ENCODE data around the gene CLK3.
A peak's percentile ranks its signal among the peaks of the same experiment; 100 is the strongest.
"Not testable (repeated sequence)": the region's sequence is repeated elsewhere in the genome, so short reads cannot be mapped to it uniquely, and the experiment has no call there.

Gene CLK3

GRCh38 chr15:74621546-74621920 lies 5.9 kb downstream of the CLK3 start:
- DNase-seq (ENCODE audit: low spot score) = no peak

DNA sequence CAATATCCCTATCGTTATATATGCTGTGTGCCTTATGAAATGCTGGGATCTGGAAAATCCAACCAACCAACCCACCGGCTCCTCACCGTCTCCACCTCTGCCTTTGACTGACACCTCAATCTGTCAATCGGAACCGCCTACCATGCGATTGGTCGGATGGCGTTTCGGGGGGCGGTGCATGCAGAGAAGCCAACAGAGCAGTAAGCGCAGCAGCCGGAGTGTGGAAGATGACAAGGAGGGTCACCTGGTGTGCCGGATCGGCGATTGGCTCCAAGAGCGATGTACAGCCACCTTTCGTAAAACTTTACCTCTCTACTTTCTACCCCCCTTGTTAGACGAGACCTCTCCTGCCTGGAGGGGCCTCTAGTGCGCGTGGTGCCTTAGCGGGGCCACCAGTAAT lies 6.3 kb downstream of the CLK3 start:
- peak; percentile 75 for DNase-seq (ENCODE audit: low spot score)

DNA sequence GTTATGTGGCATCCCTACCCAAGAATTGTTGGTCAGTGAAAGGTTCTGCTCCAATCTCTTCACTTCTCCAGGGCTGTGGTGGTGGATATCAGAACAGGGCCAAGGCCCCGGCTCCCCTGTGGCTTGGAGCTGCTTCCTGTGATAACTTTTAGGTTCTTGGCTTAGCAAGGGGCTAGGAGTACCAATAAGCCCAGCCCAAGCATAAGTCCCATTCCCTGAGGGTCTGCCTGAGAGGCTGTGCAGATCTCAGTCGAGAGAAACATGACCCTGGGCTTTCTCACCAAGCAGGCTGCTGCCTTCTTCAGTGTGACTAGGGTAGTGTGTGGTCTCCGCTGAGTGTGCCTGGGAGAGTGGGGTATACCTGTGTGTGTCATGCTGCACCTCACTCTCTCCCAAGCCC lies 7.1 kb downstream of the CLK3 start:
- no peak for DNase-seq (ENCODE audit: low spot score)

DNA sequence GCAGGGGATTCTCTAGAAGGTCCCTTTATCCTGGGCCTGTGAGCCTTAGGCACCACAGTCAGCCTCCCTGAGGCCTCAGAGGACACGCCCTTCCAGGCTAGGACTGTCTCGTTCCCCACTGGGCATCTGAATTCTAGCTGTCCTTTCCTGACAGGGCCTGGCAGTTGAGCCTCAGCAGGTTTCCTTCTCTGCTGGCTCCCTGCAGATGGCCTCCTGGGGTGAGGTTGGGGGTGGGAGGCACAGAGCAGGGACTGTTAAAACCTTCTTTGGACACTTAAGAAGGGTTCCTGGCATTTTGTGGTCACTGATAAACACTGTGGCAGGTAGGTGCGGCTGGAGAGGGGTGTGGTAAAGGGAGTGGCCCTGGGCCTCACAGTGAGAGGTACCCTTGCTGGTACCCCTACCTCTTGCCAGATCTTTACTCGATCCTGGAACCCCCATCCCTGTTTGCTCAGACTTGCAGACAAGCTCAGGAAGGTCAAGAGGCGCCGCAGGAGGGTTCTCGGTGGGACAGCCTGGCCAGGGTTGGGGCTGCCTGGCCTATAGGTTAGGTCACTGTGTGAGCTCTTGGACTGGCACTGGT lies 8.5 kb downstream of the CLK3 start:
- no peak for DNase-seq (ENCODE audit: low spot score)

GRCh38 chr15:74625693-74626092 lies 10.1 kb downstream of the CLK3 start:
- DNase-seq (ENCODE audit: low spot score) = no peak

DNA sequence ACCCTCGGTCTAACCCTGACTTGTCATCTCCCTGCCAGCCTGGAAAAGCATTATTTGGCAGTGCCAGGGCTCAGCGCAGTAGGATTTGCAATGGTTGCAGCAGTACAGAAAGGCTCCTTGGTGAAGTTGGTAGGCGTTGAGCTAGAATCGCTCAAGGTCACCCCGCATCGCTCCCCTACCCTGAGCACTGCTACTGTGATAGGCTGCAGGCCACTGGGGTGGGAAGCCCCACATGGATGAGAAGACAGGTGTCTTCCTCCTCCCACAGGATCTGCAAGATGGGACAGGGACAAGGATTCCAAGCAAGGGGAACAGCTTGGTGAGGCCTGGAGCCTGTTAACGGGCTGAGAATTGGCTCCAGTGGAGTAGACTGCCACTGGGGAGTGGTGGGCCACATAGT lies 10.7 kb downstream of the CLK3 start:
- DNase-seq (ENCODE audit: low spot score) = no peak

DNA sequence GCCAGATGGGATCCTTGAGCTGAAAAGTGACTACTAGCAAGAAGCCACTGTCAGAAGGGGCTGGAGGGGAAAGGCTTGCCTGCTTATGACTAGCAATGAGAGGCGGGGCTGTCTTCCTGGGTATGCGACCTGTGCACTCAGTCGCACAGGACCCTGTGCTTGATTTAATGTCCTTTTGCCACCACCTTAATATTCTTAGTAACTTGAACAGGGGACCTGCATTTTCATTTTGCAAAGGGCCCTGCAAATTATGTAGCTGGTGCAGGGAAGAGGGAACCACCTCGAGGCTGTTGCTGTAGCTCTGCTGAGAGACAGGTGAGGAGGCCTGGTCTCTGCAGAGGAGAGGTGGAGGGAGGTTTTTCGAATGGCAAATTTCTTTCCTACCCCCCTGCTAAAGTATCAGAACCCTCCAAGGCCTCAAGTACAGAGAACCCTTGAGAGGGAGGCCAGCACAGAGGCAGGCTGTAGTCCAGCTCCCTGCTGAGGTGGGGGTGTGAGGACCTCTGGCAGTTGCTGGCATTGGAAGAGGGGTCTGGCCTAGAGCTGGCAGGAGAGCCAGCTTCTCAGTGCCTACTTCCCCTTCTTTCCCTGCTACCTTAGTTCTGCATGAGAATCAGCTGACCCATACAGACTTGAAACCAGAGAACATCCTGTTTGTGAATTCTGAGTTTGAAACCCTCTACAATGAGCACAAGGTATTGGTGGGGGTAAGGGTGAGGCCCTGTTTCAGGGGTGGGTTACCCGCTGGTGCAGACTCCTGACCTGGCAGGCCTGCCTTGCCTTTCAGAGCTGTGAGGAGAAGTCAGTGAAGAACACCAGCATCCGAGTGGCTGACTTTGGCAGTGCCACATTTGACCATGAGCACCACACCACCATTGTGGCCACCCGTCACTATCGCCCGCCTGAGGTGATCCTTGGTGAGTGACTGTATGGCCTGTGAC lies 11.4 kb downstream of the CLK3 start:
- DNase-seq (ENCODE audit: low spot score) = peak; percentile 64

GRCh38 chr15:74627766-74628165 lies 12.1 kb downstream of the CLK3 start:
- DNase-seq (ENCODE audit: low spot score) = no peak

- DNase-seq (ENCODE audit: low spot score) = no peak
Measured at GRCh38 chr15:74628199-74628598, 12.6 kb downstream of the CLK3 start.

GRCh38 chr15:74628949-74629348 lies 13.3 kb downstream of the CLK3 start:
- DNase-seq (ENCODE audit: low spot score) = no peak

GRCh38 chr15:74629696-74630095 lies 14.1 kb downstream of the CLK3 start:
- not testable (repeated sequence) for DNase-seq (ENCODE audit: low spot score)

- no peak for DNase-seq (ENCODE audit: low spot score)
Measured at GRCh38 chr15:74630284-74631086, 14.8 kb downstream of the CLK3 start.

DNA sequence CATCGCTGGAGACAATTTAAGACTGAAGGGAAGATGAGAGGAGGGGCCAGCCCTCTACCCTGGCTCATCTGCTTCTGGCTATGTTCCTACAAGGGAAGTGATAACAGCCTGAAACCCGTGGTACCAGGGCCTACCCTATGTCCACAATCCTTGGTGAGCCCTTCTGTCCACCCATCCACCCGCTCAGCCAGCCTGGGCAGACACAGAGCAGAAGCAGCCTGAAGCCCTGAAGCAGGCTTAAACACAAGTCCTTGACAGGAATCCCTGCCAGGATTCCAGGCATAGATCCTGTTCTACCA lies 15.4 kb downstream of the CLK3 start:
- no peak for DNase-seq (ENCODE audit: low spot score)

GRCh38 chr15:74631408-74631807 lies 15.8 kb downstream of the CLK3 start:
- DNase-seq (ENCODE audit: low spot score) = no peak

DNA sequence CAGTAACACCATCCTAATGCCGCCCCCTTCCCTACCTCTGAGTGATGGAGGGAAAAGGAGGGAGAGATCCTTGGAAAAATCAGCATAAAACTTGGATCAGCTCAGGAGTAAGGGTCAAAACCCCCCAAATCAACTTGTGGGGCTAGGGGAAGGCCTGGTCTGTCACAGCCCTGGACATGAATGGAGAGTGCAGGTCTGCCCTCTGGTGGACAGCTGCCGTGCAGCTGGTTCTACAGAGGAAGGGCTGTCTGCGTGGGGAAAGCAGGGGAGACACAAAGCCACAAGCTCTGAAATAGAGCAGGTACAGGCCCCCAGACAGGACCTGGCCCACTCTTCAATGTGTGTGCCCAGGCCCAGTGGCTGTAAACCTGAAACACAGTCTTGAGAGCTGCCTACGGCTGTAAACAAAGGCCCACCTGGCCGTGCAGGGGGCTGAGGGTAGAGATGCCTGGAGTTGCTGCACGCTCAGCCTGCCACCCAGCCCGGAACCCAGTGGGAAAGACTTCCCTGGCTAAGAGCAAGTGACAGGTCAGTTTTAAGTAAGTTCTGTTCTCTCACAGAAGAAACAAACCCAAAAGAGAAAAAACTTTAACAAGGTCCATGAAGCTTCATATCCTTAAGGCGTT lies 16.4 kb downstream of the CLK3 start:
- peak; percentile 78 for DNase-seq (ENCODE audit: low spot score)

GRCh38 chr15:74632601-74633000 lies 17.0 kb downstream of the CLK3 start:
- DNase-seq (ENCODE audit: low spot score) = no peak

- DNase-seq (ENCODE audit: low spot score) = no peak
Measured at GRCh38 chr15:74633781-74634180, 18.1 kb downstream of the CLK3 start.

- DNase-seq (ENCODE audit: low spot score) = peak; percentile 84
Measured at GRCh38 chr15:74635228-74635627, 19.6 kb downstream of the CLK3 start.

DNA sequence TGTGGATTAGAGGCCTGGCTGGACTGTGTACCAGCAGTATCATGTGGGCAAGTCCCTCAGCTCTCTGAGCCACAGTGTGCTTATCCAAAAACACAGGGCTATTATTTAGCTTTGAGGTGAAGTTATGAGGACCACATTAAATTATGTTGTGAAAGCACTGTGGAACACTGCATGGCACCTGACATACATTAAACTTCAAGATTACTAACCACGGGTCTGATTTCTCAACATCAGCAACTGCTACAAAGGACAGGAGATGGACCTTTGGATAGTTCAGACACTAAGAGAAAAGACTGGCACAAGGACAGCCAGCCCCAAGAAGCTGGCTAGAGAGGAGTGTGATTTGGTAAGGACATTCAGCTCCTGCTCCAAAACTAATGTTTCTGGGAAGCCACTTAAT lies 21.3 kb downstream of the CLK3 start:
- DNase-seq (ENCODE audit: low spot score) = no peak

DNA sequence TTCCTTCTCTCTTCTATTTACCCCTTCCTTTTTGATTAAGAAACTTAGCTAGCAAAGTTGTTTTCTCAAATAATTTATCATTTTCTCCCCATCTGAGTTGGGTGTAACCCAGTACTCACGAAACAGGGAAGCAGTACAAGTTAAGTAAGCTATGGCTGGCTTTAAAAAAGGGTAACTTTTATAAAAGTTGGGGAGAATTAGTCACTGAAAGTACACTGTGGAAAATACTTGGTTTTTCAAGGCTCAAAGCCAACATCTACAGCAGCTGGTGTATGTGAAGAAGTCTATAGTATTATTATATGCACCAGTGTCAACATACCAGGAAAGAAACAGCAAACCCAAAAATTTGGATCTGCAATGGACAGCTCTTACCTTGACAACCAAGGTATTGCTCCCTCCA lies 25.5 kb downstream of the CLK3 start:
- no peak for DNase-seq (ENCODE audit: low spot score)

DNA sequence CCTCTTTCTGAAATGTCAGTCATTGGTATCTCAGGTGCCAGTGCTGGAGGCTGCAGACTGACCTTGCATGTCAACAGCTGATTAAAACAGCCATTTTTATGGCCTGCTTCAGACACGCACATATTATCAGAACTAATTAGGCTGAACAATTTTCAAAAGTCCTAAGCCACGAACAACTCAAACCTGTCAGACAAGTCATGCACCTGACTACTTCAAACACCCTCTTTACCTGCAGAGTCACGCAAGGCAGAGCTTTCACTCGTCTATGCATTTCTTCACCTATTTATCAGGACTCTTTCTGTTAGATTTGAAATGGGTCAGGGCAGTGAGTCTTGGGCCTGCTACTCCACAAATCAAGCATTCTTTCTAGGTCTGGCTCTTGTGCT lies 26.7 kb downstream of the CLK3 start:
- no peak for DNase-seq (ENCODE audit: low spot score)

All from Ammon's horn (tissue), 1 donor.